ENCODE results near the gene HIP1R. TPM values are rescaled to one million over a fixed set of nuclear protein-coding genes. Genes with fewer than 3 reads are reported as not detected.
A peak's percentile ranks its signal among the peaks of the same experiment; 100 is the strongest.

Gene HIP1R
- total RNA-seq, 1 donor from 2014 or later, result 33.0 TPM

DNA sequence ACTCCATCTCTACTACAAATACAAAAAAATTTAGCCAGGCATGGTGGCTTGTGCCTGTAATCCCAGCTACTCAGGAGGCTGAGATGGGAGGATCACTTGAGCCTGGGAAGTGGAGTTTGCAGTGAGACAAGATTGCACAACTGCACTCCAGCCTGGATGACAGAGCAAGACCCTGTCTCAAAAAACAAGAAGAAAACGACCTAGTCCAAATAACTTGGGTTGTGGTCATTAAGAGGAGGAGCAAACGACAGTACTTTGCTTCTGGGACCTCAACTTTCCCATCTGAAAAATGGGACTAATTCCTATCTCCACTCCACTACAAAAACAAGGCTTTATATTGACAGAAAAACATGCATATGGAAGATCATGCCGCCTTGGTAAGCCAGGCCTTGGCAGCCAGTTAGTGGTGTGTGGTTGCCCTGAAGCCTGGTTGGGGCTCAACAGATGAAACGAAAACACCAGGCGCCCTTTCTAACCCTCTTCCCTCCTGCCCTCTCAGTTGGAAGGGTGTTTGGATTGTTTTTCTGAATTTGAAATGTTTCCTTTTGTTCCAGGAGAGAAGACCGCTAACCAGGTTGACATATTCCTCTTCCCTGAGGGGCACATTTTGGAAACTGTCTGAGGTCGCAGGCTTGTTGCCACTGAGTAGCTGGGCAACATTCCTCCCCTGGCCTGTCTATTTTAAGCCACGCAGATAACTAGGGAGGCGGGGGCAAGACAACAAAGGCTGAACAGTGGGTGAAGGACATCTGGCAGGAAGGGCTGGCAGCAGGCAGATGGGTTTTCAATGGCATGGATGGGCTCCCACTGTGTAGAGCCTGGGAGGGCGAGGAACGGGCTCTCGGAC, 74.4 kb downstream of the HIP1R start:
- TF ChIP-seq, protein P1, sequence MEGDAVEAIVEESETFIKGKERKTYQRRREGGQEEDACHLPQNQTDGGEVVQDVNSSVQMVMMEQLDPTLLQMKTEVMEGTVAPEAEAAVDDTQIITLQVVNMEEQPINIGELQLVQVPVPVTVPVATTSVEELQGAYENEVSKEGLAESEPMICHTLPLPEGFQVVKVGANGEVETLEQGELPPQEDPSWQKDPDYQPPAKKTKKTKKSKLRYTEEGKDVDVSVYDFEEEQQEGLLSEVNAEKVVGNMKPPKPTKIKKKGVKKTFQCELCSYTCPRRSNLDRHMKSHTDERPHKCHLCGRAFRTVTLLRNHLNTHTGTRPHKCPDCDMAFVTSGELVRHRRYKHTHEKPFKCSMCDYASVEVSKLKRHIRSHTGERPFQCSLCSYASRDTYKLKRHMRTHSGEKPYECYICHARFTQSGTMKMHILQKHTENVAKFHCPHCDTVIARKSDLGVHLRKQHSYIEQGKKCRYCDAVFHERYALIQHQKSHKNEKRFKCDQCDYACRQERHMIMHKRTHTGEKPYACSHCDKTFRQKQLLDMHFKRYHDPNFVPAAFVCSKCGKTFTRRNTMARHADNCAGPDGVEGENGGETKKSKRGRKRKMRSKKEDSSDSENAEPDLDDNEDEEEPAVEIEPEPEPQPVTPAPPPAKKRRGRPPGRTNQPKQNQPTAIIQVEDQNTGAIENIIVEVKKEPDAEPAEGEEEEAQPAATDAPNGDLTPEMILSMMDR (IDR thresholded peaks at IDR 0.05), result no peak
- Histone ChIP-seq H3K27ac (no peak overlapping the region), H3K9me3 (no peaks in the 10 kb centered on the region), H3K4me3 (no peak overlapping the region), H3K36me3 (no peaks in the 10 kb centered on the region), H3K27me3 (no peaks in the 10 kb centered on the region), H3K4me1 (no peaks in the 10 kb centered on the region)
- ATAC-seq, result peak; percentile 53
- intact Hi-C loops (cut with DNase I), result no loop called here
- peak; percentile 54 for DNase-seq

Other genes with a start within 250 kb of the HIP1R start
- 7.6 TPM for gene HCAR2, start 132.1 kb upstream of the HIP1R start, total RNA-seq
- 4.3 TPM for gene HCAR3, start 118.6 kb upstream of the HIP1R start, total RNA-seq
- gene HCAR1, start 104.6 kb upstream of the HIP1R start, total RNA-seq, result 0.20 TPM
- 29.1 TPM for gene DENR, start 82.6 kb upstream of the HIP1R start, total RNA-seq
- 0.64 TPM for gene CCDC62, start 60.9 kb upstream of the HIP1R start, total RNA-seq
- gene VPS37B, start 60.7 kb downstream of the HIP1R start, total RNA-seq, result 36.3 TPM
- 5.2 TPM for gene ABCB9, start 131.0 kb downstream of the HIP1R start, total RNA-seq
- gene OGFOD2, start 139.8 kb downstream of the HIP1R start, total RNA-seq, result 13.7 TPM
- gene ARL6IP4, start 145.2 kb downstream of the HIP1R start, total RNA-seq, result 124 TPM